Right hindlimb (tissue), 1 donor: ENCODE data around the gene TMEM42.
A peak's percentile ranks its signal among the peaks of the same experiment; 100 is the strongest.

Experiments used
- DNase-seq: peaks from one replicate; pipeline ENCODE4 v3.0.0-alpha.2; 2018

TMEM42 gene

GRCh38 chr3:44875596-44875995 is 13.9 kb downstream of the TMEM42 start:
- DNase-seq, result no peak

GRCh38 chr3:44877333-44877732 is 15.6 kb downstream of the TMEM42 start:
- DNase-seq, result no peak

DNA sequence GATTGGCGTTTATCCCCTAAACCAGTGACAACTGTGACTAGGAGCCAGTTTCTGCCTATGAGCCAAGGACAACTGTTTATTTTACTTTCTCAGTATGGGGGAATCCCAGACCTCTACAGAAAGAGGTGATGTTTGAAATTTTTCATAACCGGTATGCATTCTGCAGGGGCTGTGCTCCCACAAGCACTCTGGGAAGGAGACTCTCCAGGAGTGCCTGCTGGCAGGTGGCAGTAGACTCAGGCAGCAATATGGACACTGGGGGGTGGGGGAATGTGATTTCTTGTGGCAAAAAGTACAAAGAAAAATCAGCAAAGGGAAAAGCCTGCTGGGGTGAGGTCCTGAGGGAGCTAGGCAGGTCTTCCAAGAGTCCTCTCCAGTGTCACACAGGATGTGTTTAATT is 18.6 kb downstream of the TMEM42 start:
- no peak for DNase-seq

- DNase-seq, result no peak
Observed at GRCh38 chr3:44883213-44883955, 21.7 kb downstream of the TMEM42 start.

GRCh38 chr3:44883999-44884431 is 22.3 kb downstream of the TMEM42 start:
- peak; percentile 47 for DNase-seq

DNA sequence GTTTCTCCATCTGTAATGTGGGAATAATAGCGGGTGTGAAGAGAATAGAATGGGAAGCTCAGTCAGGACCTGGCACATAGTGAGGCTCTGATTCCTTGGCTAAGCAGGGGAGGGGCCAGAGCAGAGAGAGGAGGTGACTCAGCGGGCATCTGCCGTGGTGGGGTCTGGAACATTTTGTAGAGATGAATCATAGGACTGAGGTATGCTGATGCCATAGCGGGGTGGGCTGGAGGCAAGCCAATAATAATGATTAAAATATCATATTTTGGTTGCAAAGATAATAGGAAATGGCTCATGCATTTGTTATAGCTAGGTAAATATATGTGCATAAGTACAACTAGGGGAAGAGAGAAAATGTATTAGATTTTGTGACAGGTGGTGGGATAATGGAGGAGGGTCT is 23.9 kb downstream of the TMEM42 start:
- DNase-seq, result no peak

DNA sequence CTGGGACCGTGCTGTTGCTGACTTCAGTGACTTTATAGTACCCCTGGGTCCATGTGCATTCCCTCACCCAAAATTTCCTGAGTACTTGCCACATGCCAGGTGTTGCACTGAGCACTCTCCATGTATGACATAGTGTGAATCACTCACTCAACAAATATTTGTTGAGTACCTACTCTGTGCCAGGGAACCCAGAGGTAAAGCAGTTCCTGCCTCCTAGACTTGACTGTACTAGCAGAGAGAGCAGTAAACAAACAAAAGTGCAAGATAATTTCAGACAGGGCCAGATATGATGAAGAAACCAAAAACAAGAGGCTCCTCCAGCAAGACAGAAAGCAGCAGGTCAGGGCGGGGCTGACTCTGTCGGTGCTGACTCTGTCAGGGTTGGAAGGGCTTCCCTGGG is 24.8 kb downstream of the TMEM42 start:
- DNase-seq, result no peak

- no peak for DNase-seq
Observed at GRCh38 chr3:44887101-44887500, 25.4 kb downstream of the TMEM42 start.

DNA sequence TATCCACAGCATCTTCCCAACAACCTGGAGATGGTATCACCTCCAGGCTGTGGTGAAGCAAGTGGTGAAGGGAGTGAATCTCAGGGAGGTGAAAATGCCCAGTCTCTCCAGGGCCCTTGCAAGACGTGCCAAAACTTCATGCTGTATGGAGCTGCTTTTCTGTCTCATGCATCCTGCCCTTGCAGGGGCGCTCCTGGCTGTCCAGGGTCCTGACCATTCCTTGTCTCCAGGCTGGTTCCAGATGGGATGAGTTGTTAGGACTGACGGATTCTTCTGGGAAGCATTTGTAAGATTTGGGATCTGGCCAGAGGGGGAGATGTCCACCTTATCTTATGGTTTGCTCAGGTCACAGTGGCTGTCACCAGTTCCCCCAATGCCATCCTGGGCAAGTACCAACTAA is 28.5 kb downstream of the TMEM42 start:
- no peak for DNase-seq

- no peak for DNase-seq
Observed at GRCh38 chr3:44890852-44891251, 29.1 kb downstream of the TMEM42 start.

DNA sequence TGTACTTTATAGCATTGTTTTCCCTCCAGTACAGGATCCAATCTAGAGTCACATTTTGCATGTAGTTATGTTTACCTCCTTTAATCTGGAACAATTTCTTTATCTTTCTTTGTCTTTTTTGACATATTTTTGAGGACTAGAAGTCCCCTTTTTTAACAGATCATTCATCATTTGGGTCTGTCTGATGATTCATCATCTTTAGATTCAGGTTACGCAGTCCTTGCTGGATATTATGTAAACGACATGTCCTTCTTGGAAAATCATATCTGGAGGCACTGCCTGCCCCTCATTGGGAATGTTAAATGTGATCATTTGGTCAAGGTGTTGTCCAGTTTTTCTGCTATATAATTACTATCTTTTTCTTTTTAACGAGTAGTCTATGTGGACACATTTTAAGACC is 31.0 kb downstream of the TMEM42 start:
- DNase-seq, result no peak

GRCh38 chr3:44893097-44893496 is 31.4 kb downstream of the TMEM42 start:
- DNase-seq, result no peak

DNA sequence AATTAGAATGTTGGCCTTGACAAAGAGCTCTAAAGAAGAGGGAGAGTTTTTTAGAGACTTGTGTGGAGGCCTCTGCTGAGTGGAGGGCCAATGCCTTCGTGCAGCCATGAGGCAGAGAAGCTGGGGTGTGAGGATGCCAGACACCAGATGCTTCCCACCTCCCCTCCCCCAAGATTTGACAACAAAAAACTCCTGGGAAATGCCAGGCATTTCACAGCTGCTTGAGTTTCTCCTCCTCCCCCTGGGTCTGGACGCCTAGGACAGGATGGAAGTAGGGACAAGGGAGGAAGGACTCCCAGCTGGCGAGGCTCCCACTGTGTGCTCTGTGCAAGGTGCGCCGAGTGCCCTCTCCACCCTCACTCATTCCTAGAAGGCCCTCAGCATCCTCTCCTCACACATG is 32.8 kb downstream of the TMEM42 start:
- no peak for DNase-seq

DNA sequence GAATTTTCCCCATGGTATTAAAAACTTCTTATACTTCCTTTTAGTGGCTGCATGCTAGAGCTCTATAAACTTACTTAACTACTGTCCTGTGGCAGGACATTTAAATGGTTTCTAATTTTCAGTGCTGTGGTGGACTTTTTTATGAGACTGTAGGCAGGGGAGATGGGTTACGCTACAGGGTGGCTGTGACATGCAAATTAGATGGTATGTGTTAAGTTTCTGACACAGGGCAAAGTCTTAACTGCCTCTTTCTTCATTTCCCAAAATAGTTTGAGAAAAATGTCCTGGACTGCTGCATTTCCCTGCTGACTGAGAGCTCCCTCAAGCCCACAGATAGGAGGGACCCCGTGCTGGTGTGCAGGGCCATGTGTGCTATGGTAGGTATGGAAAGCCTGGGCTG is 34.7 kb downstream of the TMEM42 start:
- DNase-seq, result no peak

DNA sequence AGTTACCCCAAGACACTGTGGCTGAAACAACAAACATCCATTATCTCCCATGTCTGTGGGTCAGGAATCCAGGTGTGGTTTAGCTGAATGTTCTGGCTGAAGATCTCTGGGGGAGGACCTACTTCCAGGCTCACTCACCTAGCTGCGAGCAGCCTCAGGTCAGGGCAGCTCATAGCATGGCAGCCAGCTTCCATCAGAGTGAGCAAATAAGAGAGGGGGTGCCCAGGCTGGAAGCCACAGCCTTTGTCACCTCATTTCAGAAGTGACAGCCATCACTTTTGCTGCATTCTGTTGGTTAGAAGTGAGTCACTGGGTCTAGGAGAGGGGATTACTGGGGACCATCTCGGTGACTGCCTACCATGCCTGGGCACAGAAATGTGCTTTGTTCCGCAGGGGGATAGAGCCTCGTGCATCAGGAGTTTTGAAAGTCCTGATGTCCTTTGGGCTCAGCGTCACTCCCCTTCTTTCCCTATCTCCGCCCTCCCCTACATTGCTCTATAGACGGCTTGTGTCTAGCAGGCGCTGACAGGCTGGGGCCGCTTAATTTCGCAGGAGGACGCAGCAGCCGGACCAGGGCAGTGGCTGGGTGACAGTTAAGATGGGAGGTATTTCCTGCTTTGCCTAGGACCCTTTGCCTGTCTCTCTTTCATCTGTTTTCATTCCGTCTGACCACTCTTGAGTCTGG is 38.1 kb downstream of the TMEM42 start:
- DNase-seq, result no peak

DNA sequence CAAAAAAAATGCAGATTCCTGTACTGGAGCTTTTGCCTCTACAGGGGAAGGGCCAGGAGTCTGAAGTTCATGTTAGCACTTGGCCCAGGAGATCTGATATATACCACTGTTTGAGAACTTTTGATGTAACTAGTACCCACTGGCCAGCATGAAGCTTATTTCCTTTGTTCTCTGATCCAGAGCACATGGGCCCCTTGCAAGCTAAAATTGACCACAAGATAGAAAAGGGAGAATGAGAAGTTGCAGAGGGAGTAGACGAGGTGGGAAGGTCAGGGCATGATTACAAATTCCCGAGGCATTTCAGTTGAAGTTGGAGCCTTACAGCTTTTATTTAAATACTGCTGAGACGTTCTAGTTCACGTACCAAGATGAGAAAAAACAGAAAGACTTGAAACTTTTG is 40.9 kb downstream of the TMEM42 start:
- DNase-seq, result no peak

GRCh38 chr3:44903314-44903713 is 41.6 kb downstream of the TMEM42 start:
- no peak for DNase-seq

- no peak for DNase-seq
Observed at GRCh38 chr3:44903751-44904150, 42.0 kb downstream of the TMEM42 start.

- no peak for DNase-seq
Observed at GRCh38 chr3:44905446-44906157, 43.9 kb downstream of the TMEM42 start.

- no peak for DNase-seq
Observed at GRCh38 chr3:44906997-44907396, 45.3 kb downstream of the TMEM42 start.

GRCh38 chr3:44907612-44908011 is 45.9 kb downstream of the TMEM42 start:
- no peak for DNase-seq

DNA sequence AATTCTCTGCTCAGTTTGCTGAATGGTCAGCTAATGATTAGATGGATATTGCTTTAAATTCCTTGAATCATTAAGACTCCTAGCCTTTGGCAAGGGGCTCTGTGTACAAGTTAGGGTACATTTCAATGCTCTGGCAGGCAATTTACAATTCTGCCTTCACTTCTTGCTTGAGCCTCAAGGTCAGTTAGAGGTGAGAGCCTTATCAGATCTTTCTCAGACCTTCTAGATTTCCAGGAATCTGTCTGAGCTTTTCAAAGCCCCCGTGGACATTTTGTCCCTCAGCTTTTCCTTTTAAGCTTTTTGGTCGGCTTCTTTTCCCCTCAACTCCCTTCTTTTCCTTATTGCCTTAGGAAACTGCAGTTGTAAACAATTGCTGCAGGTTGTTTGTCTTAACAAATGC is 47.4 kb downstream of the TMEM42 start:
- no peak for DNase-seq

- DNase-seq, result no peak
Observed at GRCh38 chr3:44910693-44911092, 49.0 kb downstream of the TMEM42 start.

DNA sequence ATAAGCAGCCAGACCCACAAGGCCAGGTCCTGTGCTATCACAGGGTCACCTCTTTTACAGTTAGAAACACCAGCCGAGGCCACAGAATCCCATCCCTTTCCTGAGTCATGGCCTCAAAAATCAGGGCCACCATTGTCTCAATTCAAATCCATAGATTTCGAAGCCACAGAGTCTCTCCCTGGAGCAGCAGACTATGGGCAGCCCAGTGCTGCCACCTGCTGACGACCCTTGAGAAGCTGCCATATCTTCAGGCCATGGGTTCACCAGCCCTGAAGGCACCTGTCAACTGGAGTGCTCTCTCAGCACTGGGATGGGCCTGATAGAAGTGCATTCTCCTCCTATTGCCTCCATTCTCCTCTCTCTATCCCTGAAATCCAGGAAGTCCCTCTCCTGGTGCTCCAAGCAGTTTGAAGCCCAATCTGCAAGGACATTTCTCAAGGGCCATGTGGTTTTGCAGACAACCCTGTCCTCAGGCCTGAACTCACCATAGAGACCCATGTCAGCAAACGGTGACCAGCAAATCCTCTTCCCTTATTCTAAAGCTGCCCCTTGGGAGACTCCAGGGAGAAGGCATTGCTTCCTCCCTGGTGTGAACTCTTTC is 52.3 kb downstream of the TMEM42 start:
- DNase-seq, result peak; percentile 61
